Left hindlimb (tissue), 1 donor: ENCODE results near the gene NOC3L.

Experiments used
- DNase-seq: peaks from one replicate; pipeline ENCODE4 v3.0.0-alpha.2; 2018

Gene NOC3L

GRCh38 chr10:94294168-94294567 is 68.6 kb downstream of the NOC3L start:
- DNase-seq: no peak

DNA sequence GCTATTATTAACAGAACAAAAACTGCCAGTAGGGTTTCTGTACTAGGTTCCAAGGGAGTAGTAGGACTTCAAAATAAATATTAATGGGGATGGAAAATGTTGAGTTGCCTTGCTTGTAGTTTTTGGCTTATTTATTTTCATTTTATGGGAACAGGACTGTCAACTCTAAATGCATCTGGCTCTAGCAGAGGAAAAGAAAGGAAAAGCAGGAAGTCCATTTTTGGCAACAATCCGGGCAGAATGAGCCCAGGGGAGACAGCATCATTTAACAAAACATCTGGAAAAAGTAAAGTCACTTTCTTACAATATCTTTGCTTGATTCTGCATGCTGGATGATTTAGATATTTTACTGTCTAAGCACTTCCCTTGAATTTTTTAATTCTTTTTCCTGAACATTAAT is 69.4 kb downstream of the NOC3L start:
- peak; percentile 88 for DNase-seq

DNA sequence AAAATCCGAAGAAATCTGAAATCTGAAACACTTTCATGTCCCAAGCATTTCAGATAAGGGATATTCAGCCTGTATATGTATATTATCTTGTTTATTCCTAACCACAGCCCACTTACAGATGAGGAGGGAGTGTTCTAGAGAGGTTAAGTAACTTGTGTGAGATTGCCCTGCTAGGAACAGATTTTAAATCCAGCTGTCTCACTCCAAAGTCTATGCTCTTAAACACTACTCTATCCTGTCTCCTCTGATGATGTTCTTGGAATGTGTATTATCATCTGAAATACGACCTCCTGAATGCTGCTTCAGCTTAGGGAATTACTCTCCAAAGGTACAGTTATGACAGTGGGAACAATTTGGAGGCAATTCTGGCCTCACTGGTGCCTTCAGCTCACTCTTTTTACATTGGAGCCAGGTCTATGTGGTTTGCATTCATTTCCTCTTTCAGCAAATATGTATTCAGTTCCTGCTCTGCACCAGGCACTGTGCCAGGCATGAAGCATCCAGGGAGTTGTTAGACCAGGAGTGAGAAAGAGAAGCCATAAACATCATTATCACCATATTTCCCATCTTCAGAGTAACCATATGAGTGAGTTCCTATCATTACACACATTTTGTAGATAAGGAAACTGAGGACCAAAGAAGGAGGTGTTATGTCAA is 70.2 kb downstream of the NOC3L start:
- DNase-seq: peak; percentile 85

DNA sequence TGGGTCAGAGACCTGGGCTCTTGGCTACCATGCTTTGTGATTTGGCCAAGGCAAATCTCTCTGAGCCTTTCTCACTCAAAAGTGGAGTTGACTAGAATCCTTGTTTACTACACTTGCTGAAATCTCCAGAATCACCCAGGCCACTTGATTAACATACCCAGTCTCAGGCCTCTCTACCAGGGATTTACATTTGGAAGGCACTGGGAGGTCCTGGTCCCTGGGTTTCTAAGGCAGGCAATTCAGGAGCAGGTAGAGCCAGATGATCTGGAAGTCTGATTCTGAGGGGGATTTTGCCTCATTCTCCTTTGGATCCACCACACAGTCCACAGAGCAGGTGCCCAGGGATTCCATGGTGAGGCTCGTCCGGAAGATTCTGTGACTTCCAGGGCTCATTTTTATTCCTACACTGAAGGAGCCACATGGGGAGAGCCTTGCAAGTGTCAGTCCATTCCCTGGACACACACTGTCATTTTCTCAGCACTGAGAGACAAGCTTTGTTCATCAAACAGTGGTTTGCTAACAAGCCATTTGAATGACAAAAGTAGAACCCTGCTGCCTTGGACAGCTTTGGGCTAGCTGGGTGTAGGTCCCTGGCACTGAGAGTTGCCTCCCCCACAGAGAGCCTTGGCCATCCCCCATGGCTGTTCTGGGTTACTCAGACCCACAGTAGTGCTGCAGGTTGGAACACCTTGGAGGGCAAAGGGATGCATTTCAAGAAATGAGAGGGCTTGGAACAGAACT is 74.2 kb downstream of the NOC3L start:
- DNase-seq: no peak

DNA sequence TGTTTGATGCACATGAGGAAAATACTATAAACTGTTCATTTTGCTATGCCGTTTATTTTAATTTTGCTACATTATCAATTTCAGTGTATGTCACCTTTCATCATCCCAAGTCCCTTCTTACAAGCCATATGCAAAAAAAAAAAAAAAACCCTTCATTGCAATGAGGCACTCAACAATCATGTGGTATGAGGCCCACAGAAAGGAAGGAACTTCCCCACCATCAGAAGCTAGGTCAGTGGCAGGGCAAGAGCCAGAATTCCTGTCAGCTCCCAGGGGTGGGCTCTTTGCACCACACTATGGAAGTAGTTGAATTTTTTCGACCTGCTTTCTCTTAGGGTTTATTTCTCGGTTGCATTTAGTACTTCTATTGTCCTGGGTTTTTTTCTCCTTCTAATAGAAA is 75.4 kb downstream of the NOC3L start:
- no peak for DNase-seq

GRCh38 chr10:94286901-94287300 is 75.8 kb downstream of the NOC3L start:
- no peak for DNase-seq

DNA sequence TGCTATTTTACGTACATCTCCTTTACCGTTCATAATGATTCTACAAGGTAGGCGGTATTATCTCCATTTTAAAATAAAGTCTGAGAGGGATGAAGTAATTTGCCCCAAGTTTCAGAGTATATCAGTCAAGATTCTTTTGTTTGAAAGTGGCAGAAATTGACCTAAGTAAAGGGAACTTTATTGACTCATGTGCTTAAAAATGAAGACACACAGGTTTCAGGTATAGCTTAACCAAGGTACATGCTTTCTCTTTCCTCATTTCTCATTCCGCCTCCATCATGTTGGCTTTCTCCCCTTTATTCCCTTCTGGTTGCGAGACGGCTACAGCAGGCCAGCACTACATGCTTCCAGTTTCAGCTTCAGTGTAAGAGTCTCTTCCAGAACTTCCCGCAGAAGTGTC is 77.5 kb downstream of the NOC3L start:
- DNase-seq: no peak
